ENCODE results near the gene MYO18B. TPM values are rescaled to one million over a fixed set of nuclear protein-coding genes. Genes with fewer than 3 reads are reported as not detected.

The MYO18B gene
- total and polyA plus RNA-seq, 2 of the 4 experiments (the other 2 are of a cell fraction) = under 0.01 TPM; not detected in 1

- Histone ChIP-seq H3K27me3 (ENCODE audit: control insufficient read depth, insufficient read depth, low read length) (no peaks in the 10 kb centered on the region), H3K14ac (replicated peaks; ENCODE audit: low read depth, low read length) (no peak overlapping the region), H3K23ac (ENCODE audit: low read depth, low read length) (no peak overlapping the region), H4K20me1 (ENCODE audit: insufficient read depth, low read length) (no peaks in the 10 kb centered on the region), H3K27ac (ENCODE audit: insufficient read depth, low read length) (no peak overlapping the region), H3K9me3 (ENCODE audit: control insufficient read depth, insufficient read depth, low read length) (peaks cover 11% of the 10 kb centered on the region), H3K18ac (ENCODE audit: low read depth, low read length) (no peak overlapping the region), H4K8ac (ENCODE audit: low read depth in 2 of 2, low read length in 2 of 2) (no peak overlapping the region), H2BK20ac (ENCODE audit: low read depth, low read length) (no peak overlapping the region), H3K56ac (ENCODE audit: extremely low read depth, insufficient read depth, low read length) (no peak overlapping the region), H3K4me1 (ENCODE audit: control insufficient read depth, insufficient read depth, low read length) (no peaks in the 10 kb centered on the region), H2AK9ac (replicated peaks; ENCODE audit: low read depth, low read length, poor library complexity) (no peak overlapping the region), H3K4ac (ENCODE audit: low read depth, low read length) (no peak overlapping the region), H2AK5ac (ENCODE audit: low read depth, low read length) (no peak overlapping the region), H2BK15ac (ENCODE audit: low read depth, low read length) (no peak overlapping the region), H3K4me2 (ENCODE audit: low read depth, low read length) (no peak overlapping the region), H2AFZ (replicated peaks; ENCODE audit: low read length, poor library complexity) (no peak overlapping the region), H3K9ac (ENCODE audit: low read depth, low read length) (no peak overlapping the region), H2BK5ac (ENCODE audit: low read depth, low read length, poor library complexity, severe bottlenecking) (no peak overlapping the region), H4K91ac (ENCODE audit: insufficient read depth, low read depth, low read length) (no peak overlapping the region), H3K9me1 (ENCODE audit: insufficient read depth, low read length) (no peaks in the 10 kb centered on the region), H3K79me1 (ENCODE audit: low read depth in 1 of 2, low read length in 2 of 2) (no peaks in the 10 kb centered on the region), H2BK120ac (ENCODE audit: low read depth, low read length) (no peak overlapping the region), H3K36me3 (ENCODE audit: control insufficient read depth, insufficient read depth, low read length) (no peaks in the 10 kb centered on the region), H3K4me3 (ENCODE audit: insufficient read depth, low read depth, low read length) (no peak overlapping the region), H4K5ac (ENCODE audit: low read depth, low read length) (no peak overlapping the region)
- intact Hi-C loops (cut with micrococcal nuclease) (no loop called here), dilution Hi-C loops (cut with HindIII; ENCODE audit: low sequenced_read_pairs, unreplicated experiment) (no loop called here), in situ Hi-C loops (cut with MboI; ENCODE audit: low sequenced_read_pairs) (no loop called here)
- BruUV-seq (replicated peaks) = no TSS peak
- TF ChIP-seq CHD1 (IDR thresholded peaks at IDR 0.05; ENCODE audit: low read depth, low read length) (no peak), RAD21 (IDR thresholded peaks at IDR 0.05; ENCODE audit: low read length) (no peak), USF2 (IDR thresholded peaks at IDR 0.05; ENCODE audit: low read depth, low read length) (no peak), MAZ (IDR thresholded peaks at IDR 0.05; ENCODE audit: borderline replicate concordance, low read depth, low read length) (no peak), NFE2L2 (IDR thresholded peaks at IDR 0.05; ENCODE audit: low read depth, low read length) (no peak), FOS (IDR thresholded peaks at IDR 0.05; ENCODE audit: low read depth, low read length) (no peak), CTCF (conservative IDR thresholded peaks at IDR 0.05; ENCODE audit: low read depth, low read length) (no peak), CEBPB (IDR thresholded peaks at IDR 0.05; ENCODE audit: low read depth, low read length) (no peak), BHLHE40 (IDR thresholded peaks at IDR 0.05; ENCODE audit: low read depth, low read length) (no peak), SMC3 (IDR thresholded peaks at IDR 0.05; ENCODE audit: low read depth, low read length) (no peak), ELK1 (IDR thresholded peaks at IDR 0.05; ENCODE audit: borderline replicate concordance, low read depth, low read length) (no peak), MAFK (IDR thresholded peaks at IDR 0.05; ENCODE audit: low read depth, low read length) (no peak), RFX5 (IDR thresholded peaks at IDR 0.05; ENCODE audit: low read depth, low read length) (no peak), POLR2A (IDR thresholded peaks at IDR 0.05; ENCODE audit: low read depth, low read length) (no peak), MXI1 (IDR thresholded peaks at IDR 0.05; ENCODE audit: borderline replicate concordance, low read depth, low read length) (no peak), RCOR1 (IDR thresholded peaks at IDR 0.05; ENCODE audit: insufficient replicate concordance, low read length) (no peak)
- ATAC-seq (ENCODE audit: low read depth) = no peak
- WGBS, 2 experiments (ENCODE audit: extremely low coverage in 2 of 2, insufficient read length in 1 of 2) = 28% methylated on average over 2 of the region's 9 CpGs; no CpG with 5 or more reads in 1 of the 2 experiments
- no peak for DNase-seq
- ChIA-PET POLR2A (ENCODE audit: unreplicated experiment) (no interaction called here), CTCF (no interaction called here)
These were observed 229.2 kb downstream of the MYO18B start for GRCh38 chr22:25970999-25971811.
